Osteoblast (primary cell): ENCODE measurements around the gene ARHGAP27. TPM values are rescaled to one million over a fixed set of nuclear protein-coding genes. Genes with fewer than 3 reads are reported as not detected.

Experiments used
- DNase-seq: peaks from one replicate; pipeline ENCODE4 v3.0.0; 2011; ENCODE audit warnings: low spot score, mixed read lengths; ENCODE audit not compliant: insufficient read length; ENCODE audit errors: missing footprints
- H2AFZ ChIP-seq: 2 replicates; pipeline ENCODE4 v1.6.0; 2011; ENCODE audit warnings: mild to moderate bottlenecking, low read length
- H3K27ac ChIP-seq: 2 replicates; pipeline ENCODE4 v1.5.1; 2011; ENCODE audit warnings: mild to moderate bottlenecking, low read depth, low read length, moderate library complexity
- H3K27me3 ChIP-seq: 2 replicates; pipeline ENCODE4 v1.6.0; 2012; ENCODE audit warnings: mild to moderate bottlenecking, control low read depth, inconsistent platforms, low read length, moderate library complexity; ENCODE audit not compliant: insufficient read depth
- H3K36me3 ChIP-seq: 2 replicates; pipeline ENCODE4 v1.5.1; 2011; ENCODE audit warnings: mild to moderate bottlenecking, low read length, control low read depth, moderate library complexity; ENCODE audit not compliant: insufficient read depth
- H3K4me1 ChIP-seq: 2 replicates; pipeline ENCODE4 v1.5.1; 2011; ENCODE audit warnings: mild to moderate bottlenecking, low read length, control low read depth, moderate library complexity; ENCODE audit not compliant: insufficient read depth
- H3K4me2 ChIP-seq: 2 replicates; pipeline ENCODE4 v1.6.0; 2011; ENCODE audit warnings: mild to moderate bottlenecking, low read length; ENCODE audit not compliant: insufficient read depth
- H3K4me3 ChIP-seq: fragments of 200-600 bp; sonication (generic); 3 replicates; pipeline ENCODE4 v1.5.1; 2012; ENCODE audit warnings: mild to moderate bottlenecking, low read length, inconsistent platforms; ENCODE audit not compliant: insufficient read depth
- H3K79me2 ChIP-seq: 2 replicates; pipeline ENCODE4 v1.6.0; 2012; ENCODE audit warnings: mild to moderate bottlenecking, low read length, control low read depth, inconsistent platforms; ENCODE audit not compliant: insufficient read depth
- H3K9me3 ChIP-seq: 2 replicates; pipeline ENCODE4 v1.5.1; 2011; ENCODE audit warnings: low read depth, low read length, control low read depth
- H4K20me1 ChIP-seq: 2 replicates; pipeline ENCODE4 v1.6.0; 2012; ENCODE audit warnings: mild to moderate bottlenecking, low read length, control low read depth; ENCODE audit not compliant: insufficient read depth
- total RNA-seq: library from RNA; depleted of rRNA; stranded (reverse); fragments of >200 nt; gene quantifications from 2 replicates; pipeline ENCODE4 v1.2.3, GENCODE V29; 2012
- TF ChIP-seq, protein P1 (sequence below): IDR thresholded peaks from 2 replicates; pipeline ENCODE4 v1.5.1; 2011; ENCODE audit warnings: mild to moderate bottlenecking, low read depth, low read length, moderate library complexity; ENCODE audit errors: extremely low read depth

Gene ARHGAP27
- total RNA-seq, 1 donor: 2.9 TPM

GRCh38 chr17:45429339-45430005 lies 3.2 kb downstream of the ARHGAP27 start:
- Histone ChIP-seq H2AFZ (no peak overlapping the region), H3K4me3 (no peak overlapping the region), H4K20me1 (peaks cover 7% of the 10 kb centered on the region), H3K27me3 (peaks cover 44% of the 10 kb centered on the region), H3K27ac (no peak overlapping the region), H3K79me2 (no peaks in the 10 kb centered on the region), H3K36me3 (no peaks in the 10 kb centered on the region), H3K9me3 (no peaks in the 10 kb centered on the region), H3K4me1 (peaks cover 7% of the 10 kb centered on the region), H3K4me2 (no peak overlapping the region)
- TF ChIP-seq, protein P1, sequence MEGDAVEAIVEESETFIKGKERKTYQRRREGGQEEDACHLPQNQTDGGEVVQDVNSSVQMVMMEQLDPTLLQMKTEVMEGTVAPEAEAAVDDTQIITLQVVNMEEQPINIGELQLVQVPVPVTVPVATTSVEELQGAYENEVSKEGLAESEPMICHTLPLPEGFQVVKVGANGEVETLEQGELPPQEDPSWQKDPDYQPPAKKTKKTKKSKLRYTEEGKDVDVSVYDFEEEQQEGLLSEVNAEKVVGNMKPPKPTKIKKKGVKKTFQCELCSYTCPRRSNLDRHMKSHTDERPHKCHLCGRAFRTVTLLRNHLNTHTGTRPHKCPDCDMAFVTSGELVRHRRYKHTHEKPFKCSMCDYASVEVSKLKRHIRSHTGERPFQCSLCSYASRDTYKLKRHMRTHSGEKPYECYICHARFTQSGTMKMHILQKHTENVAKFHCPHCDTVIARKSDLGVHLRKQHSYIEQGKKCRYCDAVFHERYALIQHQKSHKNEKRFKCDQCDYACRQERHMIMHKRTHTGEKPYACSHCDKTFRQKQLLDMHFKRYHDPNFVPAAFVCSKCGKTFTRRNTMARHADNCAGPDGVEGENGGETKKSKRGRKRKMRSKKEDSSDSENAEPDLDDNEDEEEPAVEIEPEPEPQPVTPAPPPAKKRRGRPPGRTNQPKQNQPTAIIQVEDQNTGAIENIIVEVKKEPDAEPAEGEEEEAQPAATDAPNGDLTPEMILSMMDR: no peak
- peak; percentile 84 for DNase-seq

GRCh38 chr17:45428931-45429338 lies 3.7 kb downstream of the ARHGAP27 start:
- H3K27me3 ChIP-seq: peaks cover 44% of the 10 kb centered on the region
- H4K20me1 ChIP-seq: peaks cover 7% of the 10 kb centered on the region
- no peaks in the 10 kb centered on the region for H3K9me3 ChIP-seq
- no peaks in the 10 kb centered on the region for H3K36me3 ChIP-seq
- H3K4me2 ChIP-seq: no peak overlapping the region
- H3K27ac ChIP-seq: no peak overlapping the region
- no peaks in the 10 kb centered on the region for H3K79me2 ChIP-seq
- H3K4me3 ChIP-seq: no peak overlapping the region
- H2AFZ ChIP-seq: no peak overlapping the region
- DNase-seq: no peak
- TF ChIP-seq, protein P1: no peak
- H3K4me1 ChIP-seq: peaks cover 7% of the 10 kb centered on the region

DNA sequence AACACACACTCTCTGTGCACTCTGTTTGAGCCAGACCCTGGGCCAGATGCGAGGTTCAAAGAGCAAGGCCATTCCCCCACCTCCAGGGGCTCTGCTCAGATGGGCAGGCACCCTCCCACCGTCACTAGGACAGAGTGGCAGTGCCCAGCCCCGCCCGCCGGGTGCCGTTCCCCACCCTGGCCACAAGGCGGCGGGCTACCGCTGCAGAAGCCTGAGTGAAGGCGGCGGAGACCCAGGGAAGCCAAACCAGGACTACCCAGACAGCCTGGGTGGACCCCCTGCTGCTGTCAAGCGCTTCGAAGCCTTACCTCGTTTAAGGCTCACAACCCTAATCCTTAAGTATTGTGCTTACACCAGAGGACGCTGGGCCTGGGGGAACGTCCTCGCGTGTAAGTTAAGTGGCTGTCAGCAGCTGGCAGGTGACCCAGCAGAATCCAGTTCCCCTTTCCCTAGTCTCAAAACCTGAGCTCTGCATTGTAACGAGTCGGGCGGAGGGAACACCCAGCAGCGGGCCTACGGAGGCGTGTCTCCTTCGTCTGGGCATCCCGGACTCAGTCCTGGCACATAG lies 4.5 kb downstream of the ARHGAP27 start:
- TF ChIP-seq, protein P1: peak; percentile 81
- Histone ChIP-seq H3K9me3 (no peaks in the 10 kb centered on the region), H3K36me3 (no peaks in the 10 kb centered on the region), H3K27ac (no peak overlapping the region), H2AFZ (no peak overlapping the region), H3K27me3 (peaks cover 44% of the 10 kb centered on the region), H3K4me3 (no peak overlapping the region), H3K4me1 (peaks cover 7% of the 10 kb centered on the region), H4K20me1 (peaks cover 7% of the 10 kb centered on the region), H3K4me2 (peak overlapping the region; percentile 72), H3K79me2 (no peaks in the 10 kb centered on the region)
- DNase-seq: peak; percentile 99

DNA sequence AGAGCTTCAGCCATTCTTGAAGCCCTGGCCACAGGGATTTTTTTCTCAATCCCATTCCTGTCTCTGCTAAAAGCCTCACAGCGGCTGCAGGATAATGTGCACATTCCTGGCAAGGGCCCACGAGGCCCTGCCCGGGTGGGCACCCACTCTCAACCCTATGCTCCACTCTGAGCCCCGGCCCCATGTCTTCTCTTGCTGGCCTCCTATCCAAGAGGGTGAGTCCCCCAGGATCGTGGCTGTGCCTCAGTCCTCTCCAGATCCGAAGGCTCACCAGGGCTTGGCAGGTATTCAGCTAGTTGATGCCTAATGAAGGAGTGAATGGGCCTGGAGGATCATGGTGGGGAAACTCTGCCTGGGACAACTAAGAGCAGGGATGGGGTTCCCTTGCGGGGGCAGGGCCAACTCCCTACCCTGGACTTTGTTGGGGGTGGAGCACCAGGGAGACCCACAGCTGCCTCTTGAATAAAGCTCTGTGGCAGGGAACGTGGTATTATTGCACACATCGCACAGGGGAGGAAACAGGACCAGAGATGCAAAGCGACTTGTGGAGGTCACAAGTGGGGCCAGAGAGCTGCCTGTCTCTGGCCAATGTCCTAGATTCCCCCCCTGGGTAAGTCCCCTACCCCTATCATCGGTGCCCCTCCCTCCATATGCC lies 5.4 kb downstream of the ARHGAP27 start:
- Histone ChIP-seq H3K4me1 (peaks cover 7% of the 10 kb centered on the region), H3K27me3 (peaks cover 44% of the 10 kb centered on the region), H3K4me3 (no peak overlapping the region), H3K27ac (no peak overlapping the region), H2AFZ (no peak overlapping the region), H3K9me3 (no peaks in the 10 kb centered on the region), H3K4me2 (no peak overlapping the region), H4K20me1 (peaks cover 7% of the 10 kb centered on the region), H3K36me3 (no peaks in the 10 kb centered on the region), H3K79me2 (no peaks in the 10 kb centered on the region)
- DNase-seq: peak; percentile 68
- TF ChIP-seq, protein P1: no peak
